22Rv1 (cell line): ENCODE measurements around the gene IKZF1.

ENCODE experiments used
- H3K27ac ChIP-seq: fragments of 450-650 bp; 2 replicates; pipeline ENCODE4 v1.5.1; 2017
- ZFX ChIP-seq: fragments of 450-650 bp; IDR thresholded peaks from 2 replicates; pipeline ENCODE4 v1.6.1; 2017; ENCODE audit warnings: antibody characterized with exemption, borderline replicate concordance
- TF ChIP-seq, protein P1 (sequence below): fragments of 450-650 bp; IDR thresholded peaks from 2 replicates; pipeline ENCODE4 v1.5.1; 2017; ENCODE audit warnings: mild to moderate bottlenecking

Gene IKZF1

DNA sequence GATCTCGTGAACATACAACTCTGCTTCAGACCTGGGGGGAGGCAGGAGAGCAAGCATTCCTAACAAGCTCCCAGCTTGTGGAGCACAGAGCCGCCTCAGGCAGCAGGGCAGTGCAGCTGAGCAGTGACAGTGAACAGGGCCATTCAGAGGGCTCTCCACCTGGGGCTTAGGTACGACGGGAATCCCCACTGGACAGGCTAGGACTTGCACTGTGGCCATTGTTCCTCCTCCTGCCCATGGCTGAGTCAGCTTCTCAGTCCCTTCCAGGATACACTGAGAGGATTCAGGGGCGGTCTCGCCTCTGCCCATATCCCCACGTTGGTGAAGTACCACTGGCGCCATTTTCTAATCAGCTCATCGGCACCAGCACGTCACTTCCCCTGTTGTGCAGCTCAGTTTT is 74.6 kb downstream of the IKZF1 start:
- TF ChIP-seq, protein P1, sequence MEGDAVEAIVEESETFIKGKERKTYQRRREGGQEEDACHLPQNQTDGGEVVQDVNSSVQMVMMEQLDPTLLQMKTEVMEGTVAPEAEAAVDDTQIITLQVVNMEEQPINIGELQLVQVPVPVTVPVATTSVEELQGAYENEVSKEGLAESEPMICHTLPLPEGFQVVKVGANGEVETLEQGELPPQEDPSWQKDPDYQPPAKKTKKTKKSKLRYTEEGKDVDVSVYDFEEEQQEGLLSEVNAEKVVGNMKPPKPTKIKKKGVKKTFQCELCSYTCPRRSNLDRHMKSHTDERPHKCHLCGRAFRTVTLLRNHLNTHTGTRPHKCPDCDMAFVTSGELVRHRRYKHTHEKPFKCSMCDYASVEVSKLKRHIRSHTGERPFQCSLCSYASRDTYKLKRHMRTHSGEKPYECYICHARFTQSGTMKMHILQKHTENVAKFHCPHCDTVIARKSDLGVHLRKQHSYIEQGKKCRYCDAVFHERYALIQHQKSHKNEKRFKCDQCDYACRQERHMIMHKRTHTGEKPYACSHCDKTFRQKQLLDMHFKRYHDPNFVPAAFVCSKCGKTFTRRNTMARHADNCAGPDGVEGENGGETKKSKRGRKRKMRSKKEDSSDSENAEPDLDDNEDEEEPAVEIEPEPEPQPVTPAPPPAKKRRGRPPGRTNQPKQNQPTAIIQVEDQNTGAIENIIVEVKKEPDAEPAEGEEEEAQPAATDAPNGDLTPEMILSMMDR: no peak
- TF ChIP-seq ZFX: no peak
- no peak overlapping the region for H3K27ac ChIP-seq

DNA sequence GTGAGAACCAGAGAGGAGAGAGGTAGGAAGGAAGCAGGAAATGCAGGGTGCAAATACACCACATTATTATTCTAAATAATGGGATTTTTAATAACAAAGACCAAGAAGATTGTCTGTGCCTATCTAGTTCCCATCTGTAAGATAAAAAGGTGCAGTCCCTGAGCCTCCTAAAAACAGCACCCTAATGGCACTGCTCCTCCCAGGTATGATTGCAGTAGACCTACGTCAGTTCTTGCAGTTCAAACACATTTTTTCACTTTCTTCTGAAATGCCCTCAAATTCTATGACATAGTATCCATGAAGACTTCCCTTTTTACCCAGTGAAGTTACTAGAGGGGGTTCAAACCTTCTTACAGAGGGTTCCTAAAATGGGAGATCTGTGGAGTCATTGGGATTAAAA is 75.0 kb downstream of the IKZF1 start:
- TF ChIP-seq ZFX: no peak
- TF ChIP-seq, protein P1: no peak
- H3K27ac ChIP-seq: no peak overlapping the region

GRCh38 chr7:50382455-50382854 is 77.9 kb downstream of the IKZF1 start:
- TF ChIP-seq ZFX: no peak
- TF ChIP-seq, protein P1: no peak
- no peak overlapping the region for H3K27ac ChIP-seq

DNA sequence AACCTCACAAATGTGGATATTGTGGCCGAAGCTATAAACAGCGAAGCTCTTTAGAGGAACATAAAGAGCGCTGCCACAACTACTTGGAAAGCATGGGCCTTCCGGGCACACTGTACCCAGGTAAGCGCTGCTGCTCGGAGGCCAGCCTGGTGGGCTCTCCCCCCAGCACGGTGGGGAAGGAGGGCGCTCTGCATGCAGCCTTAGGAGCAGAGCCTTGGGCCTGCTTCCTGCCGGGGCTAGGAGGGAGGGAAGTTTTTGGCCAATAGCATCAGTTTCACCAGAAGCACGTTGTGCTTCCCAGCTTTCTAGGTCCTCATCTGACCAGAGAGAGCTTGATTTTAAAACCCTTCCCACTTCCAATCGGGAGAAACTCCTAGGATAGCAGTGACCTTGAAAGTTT is 82.8 kb downstream of the IKZF1 start:
- H3K27ac ChIP-seq: no peak overlapping the region
- TF ChIP-seq, protein P1: no peak
- no peak for TF ChIP-seq ZFX

GRCh38 chr7:50389961-50390360 is 85.4 kb downstream of the IKZF1 start:
- TF ChIP-seq, protein P1: no peak
- no peak for TF ChIP-seq ZFX
- no peak overlapping the region for H3K27ac ChIP-seq

DNA sequence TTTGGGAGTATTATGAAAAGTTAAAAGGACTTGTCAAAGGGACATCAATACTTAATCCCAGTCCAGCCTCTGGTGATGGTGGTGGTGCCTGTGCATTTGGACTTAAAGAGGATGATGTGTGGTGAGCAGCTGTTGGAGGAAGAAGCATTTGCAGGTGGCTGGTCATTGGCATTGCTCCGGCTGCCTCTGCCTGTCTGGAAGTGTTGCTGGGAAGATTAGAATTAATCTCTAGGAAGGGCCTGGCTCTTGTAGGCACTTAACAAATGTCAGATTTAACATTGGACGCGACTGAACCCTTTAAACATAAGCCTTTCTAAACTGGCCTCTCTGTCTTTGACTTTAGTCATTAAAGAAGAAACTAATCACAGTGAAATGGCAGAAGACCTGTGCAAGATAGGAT is 86.9 kb downstream of the IKZF1 start:
- TF ChIP-seq, protein P1: no peak
- no peak for TF ChIP-seq ZFX
- no peak overlapping the region for H3K27ac ChIP-seq

- TF ChIP-seq, protein P1: no peak
- no peak for TF ChIP-seq ZFX
- H3K27ac ChIP-seq: no peak overlapping the region
Measured at GRCh38 chr7:50393076-50393475, 88.6 kb downstream of the IKZF1 start.
